HG02973 (cell line): ENCODE data around the gene IFI27L2.

ENCODE experiments used
- ATAC-seq: cut with Tn5 transposase; IDR thresholded peaks from one replicate; pipeline ENCODE4 v1.9.1; 2021; ENCODE audit warnings: moderate library complexity; ENCODE audit not compliant: unreplicated experiment

IFI27L2 gene

GRCh38 chr14:94124582-94125377, 4.6 kb downstream of the IFI27L2 start:
- ATAC-seq: no peak

- ATAC-seq: no peak
Measured at GRCh38 chr14:94123868-94124267, 5.5 kb downstream of the IFI27L2 start.

DNA sequence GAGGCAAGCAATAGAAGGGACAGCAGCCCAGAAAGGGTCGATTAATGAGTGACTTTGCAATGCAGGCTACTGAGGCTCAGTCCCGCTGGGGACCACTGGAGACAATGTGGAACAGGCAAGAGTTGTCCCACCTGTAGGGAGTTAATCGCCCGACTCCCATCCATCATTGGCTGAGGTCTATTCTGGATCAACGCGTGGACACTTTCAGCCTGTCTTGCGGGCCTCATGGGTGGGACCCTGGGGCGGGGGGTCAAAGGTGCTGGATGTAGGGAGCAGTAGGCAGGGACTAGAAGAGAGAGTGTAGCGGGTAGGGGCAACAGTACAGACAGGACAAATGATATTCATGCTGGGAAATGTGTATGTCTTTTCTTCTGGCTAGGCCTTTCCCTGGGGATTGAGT, 6.1 kb downstream of the IFI27L2 start:
- no peak for ATAC-seq

DNA sequence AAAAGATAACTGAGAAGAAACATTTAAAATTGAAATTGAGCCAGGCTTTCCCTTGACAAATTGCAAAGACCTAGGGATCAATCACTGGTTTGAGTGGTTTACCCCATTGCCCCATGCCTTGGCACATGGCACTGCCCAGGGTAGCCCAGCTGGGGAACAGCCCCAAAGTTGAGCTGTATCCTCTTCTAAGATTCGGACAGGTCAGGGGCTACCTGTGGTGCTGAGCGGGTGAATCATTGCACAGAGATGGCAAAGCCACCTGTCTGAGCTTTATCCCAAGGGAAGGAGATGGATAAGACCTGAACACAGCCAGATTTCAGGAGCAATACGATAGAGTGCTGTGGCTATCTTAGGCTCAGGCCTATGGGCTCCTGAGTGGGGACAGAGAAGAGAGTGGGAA, 7.0 kb downstream of the IFI27L2 start:
- no peak for ATAC-seq

DNA sequence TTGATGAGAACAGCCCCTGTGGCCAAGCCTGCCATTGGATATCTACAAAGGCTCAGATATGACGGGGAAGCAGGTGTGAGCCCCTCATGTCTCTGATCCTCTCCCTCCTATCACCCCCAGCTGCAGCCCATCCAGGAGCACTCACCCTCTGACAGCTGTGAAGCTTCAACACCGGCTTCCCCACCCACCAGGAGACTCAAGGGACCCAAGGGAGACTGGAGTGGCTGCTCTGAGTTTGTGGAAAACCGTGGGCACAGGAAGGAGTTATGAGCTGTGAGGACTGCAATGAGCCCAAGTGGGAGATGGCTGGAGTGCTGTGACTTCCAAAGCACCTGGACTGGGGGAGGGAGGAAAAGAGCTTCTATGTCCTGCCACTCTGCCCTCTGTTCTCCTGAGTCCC, 7.9 kb downstream of the IFI27L2 start:
- ATAC-seq: no peak

DNA sequence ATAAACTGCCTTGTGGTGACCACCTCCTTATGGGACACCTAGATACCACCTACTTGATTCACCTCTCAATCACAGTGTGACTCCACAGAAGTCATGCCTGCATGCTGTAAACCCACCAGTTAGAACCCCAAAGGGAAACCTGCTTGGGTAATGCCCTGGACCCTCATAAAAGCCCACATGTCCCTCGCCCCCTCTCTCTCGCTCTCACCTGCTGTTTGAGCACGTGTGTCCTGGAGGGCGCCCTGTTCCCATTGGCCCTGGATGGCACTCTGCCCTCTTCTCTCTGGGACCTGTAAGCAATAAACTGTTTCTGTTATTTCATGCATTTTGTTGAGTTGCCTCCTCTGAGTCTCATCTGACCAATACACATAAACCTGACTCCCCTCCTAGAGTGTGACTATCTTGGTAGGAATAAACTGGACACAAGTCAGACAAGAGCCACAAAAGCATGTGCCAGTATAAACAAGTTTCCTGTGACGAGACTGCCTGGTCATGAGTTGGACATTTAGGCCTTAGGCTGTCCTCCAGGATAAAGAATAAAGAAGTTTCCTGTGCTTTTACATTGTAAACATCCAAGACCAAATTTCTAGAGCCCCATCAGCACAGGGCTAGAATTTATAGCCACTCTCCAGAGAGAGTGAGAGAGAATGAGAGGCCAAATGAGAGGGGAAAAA, 8.6 kb downstream of the IFI27L2 start:
- no peak for ATAC-seq

DNA sequence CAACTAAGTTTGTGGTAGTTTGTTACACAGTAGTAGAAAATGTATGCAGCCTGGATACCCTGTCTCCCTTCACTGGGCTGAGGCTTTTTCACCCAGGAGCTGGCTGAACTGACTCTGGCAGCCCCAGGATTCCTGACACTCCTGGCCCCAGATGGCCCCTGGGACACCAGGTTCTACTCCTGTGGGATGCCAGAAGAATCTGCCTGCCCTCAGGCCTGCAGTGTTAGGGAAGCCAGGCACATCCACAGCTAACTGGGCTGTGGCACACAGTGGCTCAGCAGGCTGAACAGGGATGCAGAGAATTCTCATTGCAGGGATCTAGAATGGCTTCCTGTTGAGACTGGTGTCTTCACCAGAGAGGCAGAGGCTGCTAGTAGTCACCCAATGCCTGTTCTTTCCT, 10.3 kb downstream of the IFI27L2 start:
- ATAC-seq: no peak

- ATAC-seq: no peak
Measured at GRCh38 chr14:94117856-94118255, 11.5 kb downstream of the IFI27L2 start.

- no peak for ATAC-seq
Measured at GRCh38 chr14:94116701-94117100, 12.7 kb downstream of the IFI27L2 start.

- no peak for ATAC-seq
Measured at GRCh38 chr14:94115631-94116030, 13.8 kb downstream of the IFI27L2 start.

- no peak for ATAC-seq
Measured at GRCh38 chr14:94115058-94115591, 14.3 kb downstream of the IFI27L2 start.

DNA sequence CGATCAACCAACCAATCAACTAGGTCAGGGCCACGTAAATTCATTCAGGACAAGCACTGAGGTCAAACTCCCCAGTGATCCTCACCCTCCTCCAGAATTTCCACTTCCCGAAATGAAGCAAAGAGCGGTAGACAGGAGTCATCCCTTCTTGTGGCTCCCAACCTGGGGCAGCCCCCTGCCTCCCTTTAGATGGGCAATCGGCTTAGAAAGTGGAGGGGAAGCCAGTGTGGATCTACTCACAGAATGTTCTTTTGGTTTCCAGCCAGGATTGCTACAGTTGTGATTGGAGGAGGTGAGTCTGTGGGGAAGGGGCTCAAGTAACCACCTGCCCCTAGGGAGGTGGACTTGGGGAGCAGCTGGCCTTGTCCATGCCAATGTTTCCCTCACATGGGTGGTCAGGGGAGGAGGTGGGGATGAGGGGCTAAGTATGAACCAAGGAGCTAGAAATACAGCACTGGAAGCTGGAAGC, 14.8 kb downstream of the IFI27L2 start:
- no peak for ATAC-seq

DNA sequence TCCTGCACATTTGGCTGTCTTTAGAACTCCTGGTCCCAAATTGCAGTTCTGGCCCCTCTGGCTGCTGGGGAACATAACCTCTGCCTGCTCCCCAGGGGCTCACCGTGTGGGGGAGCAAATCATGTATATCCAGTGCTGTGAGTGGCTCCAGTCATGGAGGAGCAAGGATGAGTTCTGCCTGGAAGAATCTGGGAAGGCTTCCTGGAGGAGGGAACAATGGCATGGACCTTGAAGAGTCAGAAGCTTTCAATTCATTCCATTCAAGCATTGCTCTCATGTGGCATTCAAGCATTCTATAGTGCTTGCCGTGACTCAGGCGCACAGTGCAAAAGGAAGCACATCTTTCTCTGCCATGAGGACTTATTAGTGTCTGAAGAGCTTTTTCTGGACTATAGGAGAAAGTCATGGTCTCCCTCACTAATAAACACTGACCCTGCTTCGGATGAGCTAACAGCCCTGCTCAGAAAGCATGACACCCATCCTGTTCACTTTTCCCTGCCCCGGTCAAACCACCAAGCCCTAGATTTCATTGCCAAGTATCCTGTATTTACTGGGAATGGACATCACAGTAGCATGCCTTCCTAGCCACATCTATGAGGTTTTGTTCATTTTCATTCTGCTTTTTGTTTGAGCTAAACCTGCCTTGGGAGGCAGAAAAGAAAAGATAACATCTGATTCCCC, 15.4 kb downstream of the IFI27L2 start:
- ATAC-seq: no peak

- no peak for ATAC-seq
Measured at GRCh38 chr14:94113490-94113889, 15.9 kb downstream of the IFI27L2 start.

GRCh38 chr14:94113073-94113472, 16.3 kb downstream of the IFI27L2 start:
- no peak for ATAC-seq

GRCh38 chr14:94112513-94113063, 16.8 kb downstream of the IFI27L2 start:
- no peak for ATAC-seq

DNA sequence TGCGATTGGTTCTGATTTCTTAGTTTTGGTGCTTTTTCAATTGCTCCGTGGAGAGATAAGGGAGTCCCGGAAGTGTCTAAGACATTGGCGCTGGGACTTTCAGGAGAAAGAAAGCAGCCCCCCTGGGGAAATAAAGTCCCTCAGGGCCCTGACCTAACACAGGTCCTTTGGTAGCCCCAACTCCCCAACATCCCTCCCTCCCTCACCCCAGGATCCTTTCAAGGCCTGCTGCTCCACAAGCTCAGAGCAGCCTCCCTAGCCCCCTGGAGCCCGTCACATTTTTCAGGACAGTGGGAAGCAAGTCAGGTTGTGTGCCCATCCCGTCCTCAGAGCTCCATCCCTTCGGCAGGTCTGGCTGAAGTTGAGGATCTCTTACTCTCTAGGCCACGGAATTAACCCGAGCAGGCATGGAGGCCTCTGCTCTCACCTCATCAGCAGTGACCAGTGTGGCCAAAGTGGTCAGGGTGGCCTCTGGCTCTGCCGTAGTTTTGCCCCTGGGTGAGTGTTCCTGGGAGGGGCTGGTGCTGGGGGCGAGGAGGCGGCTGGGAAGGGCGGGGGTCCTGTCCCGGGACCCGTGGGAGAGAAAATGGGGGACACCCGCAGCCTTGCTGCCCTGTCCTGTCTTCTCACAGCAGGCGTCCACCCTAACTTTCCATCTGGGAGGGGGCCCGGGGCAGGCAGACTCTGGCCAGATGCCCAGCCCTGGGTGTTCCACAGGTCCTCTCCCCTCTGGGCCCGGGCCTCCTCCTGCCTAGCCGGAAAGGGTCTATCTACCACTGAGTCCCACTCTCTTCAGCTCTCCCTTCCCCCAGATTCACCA, 17.9 kb downstream of the IFI27L2 start:
- ATAC-seq: no peak

DNA sequence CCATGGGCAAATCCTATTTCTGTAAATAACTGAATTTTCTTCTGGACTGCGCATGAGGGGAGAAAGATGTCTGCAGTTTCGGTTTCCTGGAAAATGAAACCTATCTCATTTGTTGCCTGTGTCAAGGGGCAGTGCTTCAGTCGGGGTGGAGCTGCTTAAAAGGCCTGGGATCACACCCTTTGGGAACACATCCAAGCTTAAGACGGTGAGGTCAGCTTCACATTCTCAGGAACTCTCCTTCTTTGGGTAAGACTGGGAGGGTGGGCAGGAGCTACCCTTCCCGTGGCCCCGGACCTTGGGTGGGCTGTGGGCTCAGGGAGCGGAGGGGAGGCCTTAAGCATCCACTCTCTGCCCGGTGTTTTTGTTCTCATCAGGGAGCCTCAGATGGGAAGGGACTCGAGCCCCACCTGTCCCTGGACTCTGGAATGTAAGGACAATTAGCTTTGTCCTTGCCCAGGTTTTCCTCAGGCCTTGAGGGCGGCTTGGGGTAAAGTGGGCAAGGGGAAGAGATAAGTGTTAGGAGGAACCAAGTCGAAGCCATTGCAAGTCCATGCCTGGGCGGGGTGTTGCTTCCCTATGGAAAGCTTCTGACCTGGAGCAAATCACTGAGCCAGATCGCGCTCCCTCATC, 18.7 kb downstream of the IFI27L2 start, which contains the start of gene IFI27:
TSS of gene IFI27 (plus strand) at position 185 of the 630 bp plus-strand sequence.
- ATAC-seq: no peak

- ATAC-seq: no peak
Measured at GRCh38 chr14:94109915-94110250, 19.5 kb downstream of the IFI27L2 start.

GRCh38 chr14:94104731-94105130, 24.7 kb downstream of the IFI27L2 start:
- no peak for ATAC-seq
